Measurements from ENCODE around the gene SLC5A1.

GRCh38 chr22:32023251-32023827 is 19.7 kb upstream of the SLC5A1 start:
- TF ChIP-seq POLR2A (IDR thresholded peaks at IDR 0.05; ENCODE audit: low read depth, low read length) (no peak), POLR2AphosphoS5 (IDR thresholded peaks at IDR 0.05; ENCODE audit: low read depth, low read length) (no peak)

Data from GM12892 (cell line).